ENCODE data around the gene CHN2.

- TF ChIP-seq, protein P1, sequence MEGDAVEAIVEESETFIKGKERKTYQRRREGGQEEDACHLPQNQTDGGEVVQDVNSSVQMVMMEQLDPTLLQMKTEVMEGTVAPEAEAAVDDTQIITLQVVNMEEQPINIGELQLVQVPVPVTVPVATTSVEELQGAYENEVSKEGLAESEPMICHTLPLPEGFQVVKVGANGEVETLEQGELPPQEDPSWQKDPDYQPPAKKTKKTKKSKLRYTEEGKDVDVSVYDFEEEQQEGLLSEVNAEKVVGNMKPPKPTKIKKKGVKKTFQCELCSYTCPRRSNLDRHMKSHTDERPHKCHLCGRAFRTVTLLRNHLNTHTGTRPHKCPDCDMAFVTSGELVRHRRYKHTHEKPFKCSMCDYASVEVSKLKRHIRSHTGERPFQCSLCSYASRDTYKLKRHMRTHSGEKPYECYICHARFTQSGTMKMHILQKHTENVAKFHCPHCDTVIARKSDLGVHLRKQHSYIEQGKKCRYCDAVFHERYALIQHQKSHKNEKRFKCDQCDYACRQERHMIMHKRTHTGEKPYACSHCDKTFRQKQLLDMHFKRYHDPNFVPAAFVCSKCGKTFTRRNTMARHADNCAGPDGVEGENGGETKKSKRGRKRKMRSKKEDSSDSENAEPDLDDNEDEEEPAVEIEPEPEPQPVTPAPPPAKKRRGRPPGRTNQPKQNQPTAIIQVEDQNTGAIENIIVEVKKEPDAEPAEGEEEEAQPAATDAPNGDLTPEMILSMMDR (conservative IDR thresholded peaks at IDR 0.05): no peak
- TF ChIP-seq EZH2 (IDR thresholded peaks at IDR 0.05; ENCODE audit: low read depth): no peak
These were observed 46.8 kb upstream of the CHN2 start for GRCh38 chr7:29147821-29148220.

Measured in PC-9 (cell line).